ENCODE results near the gene MED14.

MED14 gene

DNA sequence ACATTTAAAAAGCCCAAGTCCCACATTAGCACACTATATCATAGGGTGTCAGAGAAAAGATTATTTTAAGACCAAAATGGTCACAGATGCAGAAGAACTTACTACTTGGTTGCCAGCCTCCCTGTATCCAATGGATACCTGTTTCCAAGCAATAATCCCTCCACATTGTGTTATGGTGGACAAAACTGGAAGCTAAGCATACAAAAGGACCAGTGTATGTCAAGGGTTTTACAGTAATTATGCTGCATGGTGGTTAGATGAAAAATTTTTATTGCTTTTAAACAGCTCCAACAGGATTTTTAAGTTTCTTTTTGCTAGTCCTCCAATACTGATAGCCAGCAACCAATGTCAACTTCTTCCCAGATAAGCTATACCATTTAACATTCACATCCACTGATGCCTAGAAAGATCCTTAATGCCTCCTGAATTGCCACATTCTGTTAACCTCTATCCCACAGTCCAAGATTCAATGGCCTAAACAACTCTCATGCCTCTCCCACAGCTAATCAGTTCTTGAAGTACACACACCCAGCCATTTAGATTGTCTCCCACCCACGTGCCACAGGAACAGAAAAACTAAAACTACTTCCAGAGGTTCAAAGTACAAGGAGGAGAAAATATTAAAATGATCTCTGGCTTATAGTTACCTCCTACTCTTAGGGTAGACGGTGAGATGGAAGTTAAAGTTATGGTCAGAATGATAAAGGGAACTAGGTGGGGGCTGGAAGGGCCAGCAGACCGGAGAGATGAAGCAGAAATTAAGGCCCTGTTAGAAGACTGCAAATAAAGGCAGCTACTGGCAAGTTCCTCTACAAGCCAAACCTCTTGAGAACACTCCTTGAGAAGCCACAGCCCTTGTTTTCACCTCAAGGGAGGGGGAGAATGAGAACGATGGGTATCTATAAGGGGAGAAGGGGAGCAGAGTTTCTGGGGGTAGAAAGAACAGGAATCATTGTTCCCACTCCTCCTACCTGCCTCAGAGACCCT lies 5.5 kb downstream of the MED14 start:
- no peak for DNase-seq

DNA sequence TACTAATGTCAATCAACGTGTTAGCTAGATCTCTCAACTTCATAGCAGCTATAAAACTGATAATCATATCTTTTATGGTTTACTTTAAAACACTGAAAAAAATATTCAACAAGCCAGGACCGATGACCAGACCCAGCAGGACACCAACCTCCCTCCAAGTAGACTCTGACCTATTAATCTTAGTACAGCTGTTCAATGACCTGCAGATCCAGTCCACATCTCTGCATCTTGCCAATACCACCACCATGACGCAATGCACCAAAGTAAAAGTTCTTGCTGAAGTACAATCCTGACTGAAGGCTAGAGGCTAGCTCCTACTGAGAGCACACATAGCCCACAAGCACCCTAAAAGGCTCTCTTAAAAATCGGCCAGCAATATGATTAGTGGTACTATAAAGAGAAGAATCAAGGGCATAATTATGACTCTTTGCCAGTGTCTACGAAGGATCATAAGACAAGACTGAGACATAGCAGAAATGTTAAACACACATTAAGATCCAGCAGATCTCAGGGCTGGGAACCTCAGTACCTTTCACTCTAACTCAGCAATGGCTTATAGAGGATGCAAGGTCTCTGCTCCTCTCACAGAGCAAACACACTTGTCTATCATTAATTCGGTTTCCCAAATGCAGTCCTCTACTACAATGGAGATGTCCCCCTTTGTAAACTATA lies 7.6 kb downstream of the MED14 start:
- DNase-seq = no peak

- no peak for DNase-seq
Observed at GRCh38 chrX:40727093-40727492, 8.2 kb downstream of the MED14 start.

GRCh38 chrX:40722930-40723329 lies 12.4 kb downstream of the MED14 start:
- no peak for DNase-seq

- no peak for DNase-seq
Observed at GRCh38 chrX:40721489-40722106, 13.7 kb downstream of the MED14 start.

DNA sequence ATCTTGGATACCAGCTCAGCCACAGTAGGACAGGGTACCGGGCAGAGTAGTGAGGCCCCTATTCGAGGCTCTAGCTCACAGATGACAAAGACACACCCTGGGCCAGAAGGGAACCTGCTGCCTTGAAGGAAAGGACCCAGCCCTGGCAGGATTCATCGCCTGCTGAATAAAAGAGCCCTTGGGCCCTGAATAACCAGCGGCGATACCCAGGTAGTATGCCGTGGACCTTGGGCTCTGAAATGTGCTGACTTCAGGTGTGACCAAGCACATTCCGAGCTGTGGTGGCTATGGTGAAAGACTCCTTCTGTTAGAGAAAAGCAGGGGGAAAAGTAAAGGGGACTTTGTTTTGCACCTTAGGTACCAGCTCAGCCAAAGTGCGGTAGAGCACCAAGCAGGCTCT lies 14.6 kb downstream of the MED14 start:
- DNase-seq = no peak

- no peak for DNase-seq
Observed at GRCh38 chrX:40720339-40720738, 15.0 kb downstream of the MED14 start.

DNA sequence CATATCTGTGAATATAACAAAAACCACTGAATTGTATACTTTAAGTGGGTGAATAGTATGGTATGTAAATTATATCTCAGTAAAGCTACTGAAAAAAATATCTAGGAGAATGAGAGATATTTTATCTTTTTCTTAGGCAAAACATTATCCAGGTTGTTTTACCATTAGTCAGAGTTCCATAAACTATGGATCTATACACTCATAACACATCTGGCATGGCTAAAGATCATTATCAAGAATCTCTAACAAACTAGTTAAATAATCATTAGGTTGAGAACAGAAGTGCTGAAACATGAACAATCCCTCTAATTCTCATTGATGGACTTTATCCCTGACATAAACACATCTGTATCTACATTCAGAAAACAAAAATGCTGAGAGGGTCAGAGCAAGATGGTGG lies 15.6 kb downstream of the MED14 start:
- no peak for DNase-seq

DNA sequence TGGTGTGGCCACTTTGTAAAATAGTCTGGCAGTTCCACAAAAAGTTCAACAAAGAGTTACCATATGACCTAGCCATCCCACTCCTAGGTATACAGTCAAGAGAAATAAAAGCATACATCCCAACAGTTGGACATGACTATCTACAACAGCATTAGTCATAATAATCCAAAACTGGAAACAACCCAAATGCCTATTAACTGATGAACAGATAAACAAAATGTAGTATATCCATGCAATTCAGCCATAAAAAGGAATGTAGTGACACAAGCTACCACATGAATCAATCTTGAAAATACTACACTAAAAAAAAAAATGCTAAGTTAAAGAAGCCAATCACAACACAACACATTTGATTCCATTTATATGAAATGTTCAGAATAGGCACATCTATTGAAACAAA lies 16.1 kb downstream of the MED14 start:
- DNase-seq = no peak

GRCh38 chrX:40709395-40709794 lies 25.9 kb downstream of the MED14 start:
- DNase-seq = no peak

- DNase-seq = no peak
Observed at GRCh38 chrX:40705658-40706312, 29.6 kb downstream of the MED14 start.

- DNase-seq = no peak
Observed at GRCh38 chrX:40700640-40701342, 34.6 kb downstream of the MED14 start.

DNA sequence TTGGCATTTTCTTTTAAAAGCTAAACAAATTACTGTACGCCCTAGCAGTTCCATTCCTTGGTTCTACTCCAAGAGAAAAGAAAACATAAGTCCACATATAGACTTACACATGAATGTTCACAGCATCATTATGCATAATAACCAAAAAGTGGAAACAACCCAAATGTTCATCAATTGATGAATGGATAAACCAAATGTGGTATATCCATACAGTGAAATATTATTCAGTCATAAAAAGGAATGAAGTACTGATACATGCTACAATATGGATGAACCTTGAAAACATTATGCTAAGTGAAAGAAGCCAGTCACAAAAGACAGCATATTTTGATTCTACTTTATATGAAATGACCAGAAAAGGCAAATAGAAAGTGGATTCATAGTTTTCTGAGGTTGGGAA lies 36.5 kb downstream of the MED14 start:
- DNase-seq = no peak

DNA sequence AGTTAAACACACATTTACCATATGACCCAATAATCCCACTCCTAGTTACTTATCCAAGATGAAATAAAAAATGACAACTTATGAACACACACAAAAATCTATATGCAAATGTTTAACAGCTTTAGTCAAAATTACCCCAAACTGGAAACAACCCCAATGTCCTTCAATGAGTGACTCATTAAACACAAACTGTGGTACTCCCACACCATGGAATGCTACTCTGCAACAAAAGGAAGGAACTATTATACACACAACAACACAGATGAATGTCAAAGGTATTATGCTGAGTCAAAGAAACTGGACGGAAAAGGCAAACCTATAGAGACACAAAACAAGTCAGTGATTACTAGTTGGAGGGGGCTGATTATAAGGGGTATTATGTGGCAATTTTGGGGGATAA lies 40.5 kb downstream of the MED14 start:
- no peak for DNase-seq

DNA sequence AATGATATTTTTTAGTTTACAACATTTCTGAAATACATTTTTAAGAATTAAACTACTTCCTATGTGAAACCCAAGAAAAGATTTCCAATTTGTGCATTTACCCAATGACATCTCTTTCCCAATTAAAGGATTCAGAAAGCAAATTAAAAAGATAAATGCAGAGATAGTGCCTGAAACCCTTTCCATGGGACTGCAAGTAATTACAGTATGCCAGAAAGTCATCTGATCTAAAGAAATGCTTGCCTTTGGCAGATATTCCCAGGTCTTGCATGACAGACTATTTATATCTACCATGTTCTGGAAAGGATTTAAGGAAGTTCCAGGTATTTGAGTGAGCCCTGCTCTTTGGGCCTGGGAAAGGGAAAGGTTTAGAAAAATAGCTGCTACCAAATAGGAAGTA lies 46.4 kb downstream of the MED14 start:
- DNase-seq = no peak

DNA sequence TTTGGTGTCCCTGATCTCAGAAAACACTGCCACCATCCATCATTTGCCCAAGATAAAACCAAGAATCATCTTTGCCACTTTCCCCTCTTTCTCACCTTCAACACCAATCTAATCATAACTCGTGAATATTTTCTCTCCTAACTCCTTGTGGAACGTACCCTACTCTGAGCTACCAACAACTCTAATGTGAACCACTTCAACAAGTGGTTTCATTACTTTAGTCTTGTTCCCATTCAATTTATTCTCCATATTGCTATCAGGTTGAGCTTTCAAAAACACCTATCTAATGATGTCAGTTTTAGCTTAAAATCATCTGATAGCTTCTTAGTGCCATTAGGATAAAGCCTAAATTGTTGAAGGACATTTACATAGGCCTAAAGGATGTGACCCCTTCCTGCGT lies 48.2 kb downstream of the MED14 start:
- DNase-seq = no peak

DNA sequence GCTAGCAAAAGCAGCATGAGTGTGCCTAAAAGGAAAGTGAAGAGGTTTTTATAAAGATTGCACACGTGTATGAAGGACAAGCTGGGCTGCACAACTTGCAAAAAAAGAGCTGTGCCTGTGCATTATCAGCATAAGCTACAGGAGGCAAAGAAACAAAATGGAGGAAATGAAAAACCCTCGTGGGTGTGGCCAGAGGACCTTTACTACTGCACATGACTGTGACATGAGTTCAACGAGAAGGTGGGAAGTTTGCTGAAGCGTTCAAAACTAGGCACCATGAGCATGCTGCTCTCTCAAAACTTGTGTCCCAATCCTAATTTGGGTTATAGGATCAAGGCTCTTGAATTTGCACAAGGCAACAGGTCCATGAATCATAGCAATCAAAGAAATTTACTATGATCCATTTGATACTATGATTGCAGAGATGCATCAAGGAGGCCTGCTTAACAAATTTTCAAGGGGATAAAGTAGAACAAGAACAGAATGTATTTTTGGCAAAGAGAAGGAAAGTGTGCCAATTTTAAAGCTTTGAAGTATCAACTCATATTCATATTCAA lies 49.9 kb downstream of the MED14 start:
- DNase-seq = no peak

- DNase-seq = no peak
Observed at GRCh38 chrX:40684092-40684491, 51.2 kb downstream of the MED14 start.

DNA sequence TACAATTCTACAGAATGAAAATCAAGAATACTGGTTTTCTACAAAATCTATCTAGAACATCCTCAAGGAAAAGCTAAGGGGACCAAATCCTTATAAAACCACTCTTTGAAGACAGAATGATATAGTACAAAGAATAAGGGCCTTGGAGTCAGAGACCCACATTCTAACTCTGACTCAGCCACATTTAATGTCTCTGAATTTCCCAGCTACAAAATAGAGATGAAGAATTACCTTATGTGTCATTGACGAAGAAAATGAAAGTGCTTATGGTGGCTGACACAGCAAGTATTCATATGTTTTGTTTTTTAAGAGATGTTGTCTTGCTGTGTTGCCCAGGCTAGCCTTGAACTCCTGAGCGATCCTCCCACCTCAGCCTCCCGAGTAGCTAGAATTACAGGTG lies 52.1 kb downstream of the MED14 start:
- no peak for DNase-seq

DNA sequence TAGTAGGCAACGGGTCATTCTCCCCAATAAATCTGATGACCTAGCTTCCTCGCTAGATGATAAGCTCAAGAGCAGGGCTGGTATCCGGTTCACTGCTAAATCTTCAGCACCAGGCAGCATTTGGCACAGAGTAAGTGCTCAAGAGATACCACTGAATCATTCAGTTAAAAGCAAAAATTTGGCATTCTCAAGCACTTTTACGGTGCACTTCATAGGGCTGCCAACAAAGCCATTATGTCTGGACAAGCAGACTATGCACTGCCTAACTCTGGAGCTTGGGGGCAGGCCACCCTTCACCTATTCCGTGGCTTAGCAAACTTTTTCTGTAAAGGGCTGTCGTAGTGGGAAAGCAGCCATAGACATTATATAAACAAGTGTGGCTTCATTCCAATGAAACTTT lies 64.2 kb downstream of the MED14 start:
- DNase-seq = peak in 1 of 2 experiments; percentile 30

DNA sequence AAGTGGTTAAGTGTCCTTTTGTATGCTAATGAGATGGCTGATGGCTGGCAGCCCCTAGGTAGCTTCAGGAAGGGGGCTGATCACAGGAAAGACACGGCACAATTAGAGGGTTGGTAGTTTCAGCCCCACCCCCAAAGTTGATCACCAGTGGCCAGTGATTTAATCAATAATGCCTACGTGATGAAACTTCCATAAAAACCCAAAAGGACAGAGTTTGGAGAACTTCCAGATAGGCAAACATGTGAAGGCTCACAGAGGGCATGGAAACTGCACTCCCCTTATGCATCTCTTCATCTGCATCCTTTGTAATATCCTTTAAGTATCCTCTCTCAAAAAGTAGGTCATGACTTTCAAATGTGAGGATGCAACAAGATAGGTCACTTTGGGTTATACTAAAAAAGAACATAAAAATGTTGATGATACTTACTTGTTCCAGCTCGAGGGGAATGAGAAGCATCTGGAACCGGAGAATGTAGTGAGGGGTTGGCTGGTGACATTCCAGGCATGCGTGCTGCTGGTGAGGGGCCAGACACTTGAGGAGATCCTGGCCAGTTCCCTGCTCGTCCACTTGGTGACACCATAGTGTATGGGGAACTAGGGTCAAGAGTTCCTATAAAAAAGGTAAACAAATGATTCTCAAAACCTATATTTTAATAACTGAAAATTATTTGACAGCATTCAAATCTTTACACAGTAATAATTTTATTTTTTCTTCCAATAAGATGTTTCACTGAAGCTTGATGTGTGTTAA lies 71.3 kb downstream of the MED14 start:
- DNase-seq = no peak

Measured in NCI-H446 (cell line).